ENCODE results near the gene ITPRID2. TPM values are rescaled to one million over a fixed set of nuclear protein-coding genes. Genes with fewer than 3 reads are reported as not detected.

The ITPRID2 gene
- total and polyA plus RNA-seq, 2 experiments from 2014 or later = 15.9 to 66.5 TPM

GRCh38 chr2:181862583-181863281, 28.8 kb upstream of the ITPRID2 start:
- Histone ChIP-seq H3K4me3 (no peak overlapping the region), H3K27me3 (peaks cover 10% of the 10 kb centered on the region), H3K4me1 (ENCODE audit: low read depth) (no peaks in the 10 kb centered on the region), H3K9me3 (ENCODE audit: low read depth) (no peaks in the 10 kb centered on the region), H3K36me3 (no peaks in the 10 kb centered on the region), H3K27ac (no peak overlapping the region)
- DNase-seq (ENCODE audit: low read depth in 1 of 2, low spot score in 1 of 2) = no peak
- no peak for TF ChIP-seq CTCF (IDR thresholded peaks at IDR 0.05; ENCODE audit: low read depth, low read length)

GRCh38 chr2:181872178-181872577, 19.4 kb upstream of the ITPRID2 start:
- no peak for TF ChIP-seq CTCF (IDR thresholded peaks at IDR 0.05; ENCODE audit: low read depth, low read length)
- Histone ChIP-seq H3K36me3 (no peaks in the 10 kb centered on the region), H3K4me3 (no peak overlapping the region), H3K9me3 (ENCODE audit: low read depth) (no peaks in the 10 kb centered on the region), H3K27ac (no peak overlapping the region), H3K27me3 (no peaks in the 10 kb centered on the region), H3K4me1 (ENCODE audit: low read depth) (no peaks in the 10 kb centered on the region)
- no peak for DNase-seq (ENCODE audit: low read depth in 1 of 2, low spot score in 1 of 2)

GRCh38 chr2:181876614-181877063, 14.9 kb upstream of the ITPRID2 start:
- no peak for TF ChIP-seq CTCF (IDR thresholded peaks at IDR 0.05; ENCODE audit: low read depth, low read length)
- Histone ChIP-seq H3K4me1 (ENCODE audit: low read depth) (no peaks in the 10 kb centered on the region), H3K27ac (no peak overlapping the region), H3K36me3 (no peaks in the 10 kb centered on the region), H3K4me3 (no peak overlapping the region), H3K27me3 (no peaks in the 10 kb centered on the region), H3K9me3 (ENCODE audit: low read depth) (no peaks in the 10 kb centered on the region)
- no peak for DNase-seq (ENCODE audit: low read depth in 1 of 2, low spot score in 1 of 2)

GRCh38 chr2:181877181-181877664, 14.3 kb upstream of the ITPRID2 start:
- no peak for DNase-seq (ENCODE audit: low read depth in 1 of 2, low spot score in 1 of 2)

GRCh38 chr2:181878448-181878847, 13.1 kb upstream of the ITPRID2 start:
- Histone ChIP-seq H3K9me3 (ENCODE audit: low read depth) (no peaks in the 10 kb centered on the region), H3K27ac (no peak overlapping the region), H3K36me3 (no peaks in the 10 kb centered on the region), H3K4me3 (no peak overlapping the region), H3K27me3 (no peaks in the 10 kb centered on the region), H3K4me1 (ENCODE audit: low read depth) (no peaks in the 10 kb centered on the region)
- no peak for DNase-seq (ENCODE audit: low read depth in 1 of 2, low spot score in 1 of 2)
- TF ChIP-seq CTCF (IDR thresholded peaks at IDR 0.05; ENCODE audit: low read depth, low read length) = no peak

More at GRCh38 chr2:181877181-181877664, 14.3 kb upstream of the ITPRID2 start:
- H3K36me3 ChIP-seq = no peaks in the 10 kb centered on the region
- no peaks in the 10 kb centered on the region for H3K4me1 ChIP-seq (ENCODE audit: low read depth)
- TF ChIP-seq CTCF (IDR thresholded peaks at IDR 0.05; ENCODE audit: low read depth, low read length) = no peak
- no peaks in the 10 kb centered on the region for H3K27me3 ChIP-seq
- H3K9me3 ChIP-seq (ENCODE audit: low read depth) = no peaks in the 10 kb centered on the region
- H3K4me3 ChIP-seq = no peak overlapping the region
- H3K27ac ChIP-seq = no peak overlapping the region

All from cardiac muscle cell (in vitro differentiated cells and primary cell).